ENCODE results near the gene FADS2.

DNA sequence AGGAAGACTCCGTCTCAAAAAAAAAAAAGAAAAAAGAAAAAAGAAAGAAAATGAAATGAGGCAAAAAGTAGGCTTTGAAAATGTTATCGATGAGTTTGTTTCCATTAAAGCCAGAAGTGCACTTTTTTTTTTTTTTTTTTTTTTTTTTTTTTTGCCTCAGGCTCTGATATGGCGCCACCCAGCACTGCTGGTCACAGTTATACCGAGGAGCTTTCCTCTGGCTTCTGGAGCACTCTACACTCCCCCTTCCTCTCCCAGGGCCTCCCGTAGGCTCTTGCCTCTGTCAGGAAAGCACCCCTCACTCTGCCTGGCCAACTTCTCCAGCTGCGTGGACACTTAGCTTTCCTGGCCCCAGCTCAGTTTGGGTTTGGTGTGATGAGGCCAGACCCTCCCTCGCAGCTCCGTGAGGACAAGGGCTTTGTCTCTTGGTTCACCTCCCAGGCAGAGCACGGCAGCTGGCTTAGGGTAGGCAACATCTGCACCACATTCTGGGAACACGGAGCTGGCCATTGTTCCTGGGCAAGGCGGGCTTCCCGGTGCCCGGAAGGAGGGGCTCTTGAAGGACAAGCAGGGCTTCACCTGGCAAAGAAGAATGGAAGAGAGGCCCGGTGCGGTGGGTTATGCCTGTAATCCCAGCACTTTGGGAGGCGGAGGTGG, 16.9 kb downstream of the FADS2 start:
- TF ChIP-seq, protein P1, sequence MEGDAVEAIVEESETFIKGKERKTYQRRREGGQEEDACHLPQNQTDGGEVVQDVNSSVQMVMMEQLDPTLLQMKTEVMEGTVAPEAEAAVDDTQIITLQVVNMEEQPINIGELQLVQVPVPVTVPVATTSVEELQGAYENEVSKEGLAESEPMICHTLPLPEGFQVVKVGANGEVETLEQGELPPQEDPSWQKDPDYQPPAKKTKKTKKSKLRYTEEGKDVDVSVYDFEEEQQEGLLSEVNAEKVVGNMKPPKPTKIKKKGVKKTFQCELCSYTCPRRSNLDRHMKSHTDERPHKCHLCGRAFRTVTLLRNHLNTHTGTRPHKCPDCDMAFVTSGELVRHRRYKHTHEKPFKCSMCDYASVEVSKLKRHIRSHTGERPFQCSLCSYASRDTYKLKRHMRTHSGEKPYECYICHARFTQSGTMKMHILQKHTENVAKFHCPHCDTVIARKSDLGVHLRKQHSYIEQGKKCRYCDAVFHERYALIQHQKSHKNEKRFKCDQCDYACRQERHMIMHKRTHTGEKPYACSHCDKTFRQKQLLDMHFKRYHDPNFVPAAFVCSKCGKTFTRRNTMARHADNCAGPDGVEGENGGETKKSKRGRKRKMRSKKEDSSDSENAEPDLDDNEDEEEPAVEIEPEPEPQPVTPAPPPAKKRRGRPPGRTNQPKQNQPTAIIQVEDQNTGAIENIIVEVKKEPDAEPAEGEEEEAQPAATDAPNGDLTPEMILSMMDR (optimal IDR thresholded peaks at IDR 0.05 in 1 of 3, IDR thresholded peaks at IDR 0.05 in 1 of 3, conservative IDR thresholded peaks at IDR 0.05 in 1 of 3; ENCODE audit: extremely low read depth in 1 of 3, insufficient read depth in 2 of 3, low read length in 3 of 3): no peak
- TF ChIP-seq EZH2 (IDR thresholded peaks at IDR 0.05; ENCODE audit: low read length): no peak
